H1 (cell line): ENCODE measurements around the gene FGF11. TPM values are rescaled to one million over a fixed set of nuclear protein-coding genes. Genes with fewer than 3 reads are reported as not detected.

Experiments used
- CTCF ChIA-PET: fragments of 300-600 bp; sonication (Branson Sonifier 250); formaldehyde crosslinking; loops from one replicate; lab custom pipeline; 2021; ENCODE audit not compliant: partially characterized antibody; lab: Charles Lee
- POLR2A ChIA-PET: fragments of 300-600 bp; sonication (Branson Sonifier 250); formaldehyde crosslinking; loops from one replicate; lab custom pipeline; 2021; ENCODE audit warnings: inconsistent platforms; ENCODE audit not compliant: partially characterized antibody; lab: Charles Lee
- DNase-seq, 2 experiments: peaks; one replicate each; pipeline versions ENCODE4 v3.0.0 to v3.0.0-alpha.2; 2010 to 2022; ENCODE audit warnings: low spot score in 2 of 2, low read depth in 1 of 2, mixed read lengths in 1 of 2
- FAIRE-seq: peaks from 2 replicates; lab custom pipeline; 2011; peaks lifted over from hg19 to GRCh38; lab: Jason Lieb, UNC
- H2AFZ ChIP-seq: 2 replicates; pipeline ENCODE4 v1.8.1; 2012; ENCODE audit warnings: low read length, inconsistent platforms
- H2AK5ac ChIP-seq: 2 replicates; pipeline ENCODE4 v1.6.1; 2013; ENCODE audit warnings: low read depth, low read length
- H2BK120ac ChIP-seq: replicated peaks from 2 replicates; pipeline ENCODE3; 2013; ENCODE audit warnings: low read depth, low read length, inconsistent platforms
- H2BK12ac ChIP-seq: 2 replicates; pipeline ENCODE4 v1.6.1; 2013; ENCODE audit warnings: low read depth, low read length
- H2BK15ac ChIP-seq: 2 replicates; pipeline ENCODE4 v1.6.1; 2013; ENCODE audit warnings: low read length
- H2BK20ac ChIP-seq: 2 replicates; pipeline ENCODE4 v1.6.1; 2013; ENCODE audit warnings: low read length
- H2BK5ac ChIP-seq: 2 replicates; pipeline ENCODE4 v1.6.1; 2013; ENCODE audit warnings: low read depth, low read length
- H3K14ac ChIP-seq: 2 replicates; pipeline ENCODE4 v1.6.1; 2013; ENCODE audit warnings: inconsistent platforms; ENCODE audit not compliant: insufficient read length
- H3K18ac ChIP-seq: 2 replicates; pipeline ENCODE4 v1.6.1; 2013; ENCODE audit warnings: low read length; ENCODE audit errors: extremely low read depth
- H3K23ac ChIP-seq: 2 replicates; pipeline ENCODE4 v1.6.1; 2013; ENCODE audit warnings: inconsistent platforms; ENCODE audit not compliant: insufficient read length
- H3K23me2 ChIP-seq: 2 replicates; pipeline ENCODE4 v1.6.1; 2013; ENCODE audit warnings: low read depth, low read length
- H3K27ac ChIP-seq: 2 replicates; pipeline ENCODE4 v1.6.1; 2011; ENCODE audit warnings: low read depth, low read length, inconsistent platforms
- H3K27me3 ChIP-seq, 4 experiments: replicated peaks in 1 of 4; 1 replicate in 1 of 4; 2 replicates in 3 of 4; pipeline versions ENCODE4 v1.6.1 to v1.8.1; 2011 to 2013; ENCODE audit warnings: low read length in 3 of 4, mild to moderate bottlenecking in 3 of 4, inconsistent platforms in 2 of 4, mixed read lengths in 2 of 4, moderate library complexity in 1 of 4; ENCODE audit not compliant: control insufficient read depth in 3 of 4, insufficient read depth in 3 of 4; ENCODE audit errors: extremely low read depth in 1 of 4
- H3K36me3 ChIP-seq, 4 experiments: 2 replicates each; pipeline versions ENCODE4 v1.6.1 to v1.8.1; 2011 to 2013; ENCODE audit warnings: mild to moderate bottlenecking in 4 of 4, low read length in 3 of 4, moderate library complexity in 2 of 4, control low read depth in 1 of 4, inconsistent platforms in 1 of 4; ENCODE audit not compliant: insufficient read depth in 4 of 4, control insufficient read depth in 2 of 4
- H3K4ac ChIP-seq: replicated peaks from 2 replicates; pipeline ENCODE3; 2013; ENCODE audit warnings: low read length, low read depth, mixed read lengths, inconsistent platforms; ENCODE audit not compliant: insufficient read length
- H3K4me1 ChIP-seq, 4 experiments: replicated peaks in 1 of 4; 1 replicate in 1 of 4; 2 replicates in 3 of 4; pipeline versions ENCODE4 v1.6.1 to v1.8.1; 2011 to 2013; ENCODE audit warnings: low read length in 3 of 4, inconsistent platforms in 2 of 4, mixed read lengths in 1 of 4; ENCODE audit not compliant: insufficient read depth in 4 of 4, control insufficient read depth in 3 of 4
- H3K4me2 ChIP-seq, 2 experiments: 2 replicates each; pipeline versions ENCODE4 v1.6.1 to v1.8.1; 2011 to 2013; ENCODE audit warnings: low read depth in 2 of 2, low read length in 2 of 2, control low read depth in 1 of 2, inconsistent platforms in 1 of 2, mild to moderate bottlenecking in 1 of 2; ENCODE audit not compliant: insufficient read depth in 1 of 2
- H3K4me3 ChIP-seq, 4 experiments: fragments of 200-600, 300-600 bp in 1 of 4; sonication (generic), shearing (Covaris generic), sonication (Bioruptor Twin) in 1 of 4; 2 replicates each; pipeline versions ENCODE4 v1.5.1 to v1.8.1; 2011 to 2016; ENCODE audit warnings: low read length in 4 of 4, low read depth in 3 of 4, control low read depth in 2 of 4, inconsistent platforms in 2 of 4, mild to moderate bottlenecking in 2 of 4, mixed read lengths in 1 of 4, moderate library complexity in 1 of 4; ENCODE audit not compliant: insufficient read depth in 2 of 4; ENCODE audit errors: extremely low read depth in 1 of 4
- H3K56ac ChIP-seq: replicated peaks from 2 replicates; pipeline ENCODE3; 2013; ENCODE audit warnings: low read depth, mild to moderate bottlenecking, mixed read lengths, low read length, inconsistent platforms; ENCODE audit not compliant: insufficient read length
- H3K79me1 ChIP-seq: 2 replicates; pipeline ENCODE4 v1.6.1; 2013; ENCODE audit warnings: low read depth, low read length, control low read depth
- H3K79me2 ChIP-seq, 2 experiments: 2 replicates each; pipeline versions ENCODE4 v1.6.1 to v1.8.1; 2012 to 2013; ENCODE audit warnings: low read length in 2 of 2, mild to moderate bottlenecking in 2 of 2, inconsistent platforms in 1 of 2; ENCODE audit not compliant: insufficient read depth in 2 of 2, control insufficient read depth in 1 of 2
- H3K9ac ChIP-seq, 4 experiments: replicated peaks in 1 of 4; 1 replicate in 1 of 4; 2 replicates in 3 of 4; pipeline versions ENCODE4 v1.6.1 to v1.8.1; 2011 to 2013; ENCODE audit warnings: low read depth in 3 of 4, low read length in 3 of 4, control low read depth in 2 of 4, mild to moderate bottlenecking in 2 of 4, moderate library complexity in 2 of 4, inconsistent platforms in 1 of 4; ENCODE audit errors: extremely low read depth in 1 of 4
- H3K9me3 ChIP-seq, 2 experiments: 2 replicates each; pipeline versions ENCODE4 v1.6.1 to v1.8.1; 2012 to 2013; ENCODE audit warnings: mild to moderate bottlenecking in 2 of 2, moderate library complexity in 2 of 2, control low read depth in 1 of 2, inconsistent platforms in 1 of 2, low read depth in 1 of 2, low read length in 1 of 2, mixed read lengths in 1 of 2; ENCODE audit not compliant: insufficient read depth in 2 of 2
- H4K20me1 ChIP-seq, 2 experiments: replicated peaks in 1 of 2; 2 replicates each; pipeline versions ENCODE3 to v1.8.1; 2011 to 2013; ENCODE audit warnings: inconsistent platforms in 2 of 2, low read length in 2 of 2, mild to moderate bottlenecking in 1 of 2; ENCODE audit not compliant: insufficient read depth in 2 of 2, control insufficient read depth in 1 of 2
- H4K5ac ChIP-seq: 2 replicates; pipeline ENCODE4 v1.6.1; 2013; ENCODE audit warnings: low read length, low read depth, mixed read lengths, inconsistent platforms; ENCODE audit not compliant: insufficient read length
- H4K8ac ChIP-seq: 2 replicates; pipeline ENCODE4 v1.8.0; 2013; ENCODE audit warnings: mild to moderate bottlenecking, moderate library complexity, low read length, inconsistent platforms; ENCODE audit not compliant: insufficient read depth; ENCODE audit errors: extremely low read depth
- H4K91ac ChIP-seq: replicated peaks from 2 replicates; pipeline ENCODE3; 2013; ENCODE audit warnings: low read length, mixed read lengths, inconsistent platforms; ENCODE audit not compliant: insufficient read length
- GABPA ChIP-seq: IDR thresholded peaks from 2 replicates; pipeline ENCODE4 v1.6.1; 2011; ENCODE audit warnings: mild to moderate bottlenecking, low read length, moderate library complexity, borderline replicate concordance; ENCODE audit not compliant: insufficient read depth
- HDAC2 ChIP-seq, 2 experiments: fragments of 300-600 bp in 1 of 2; sonication (generic) in 1 of 2; IDR thresholded peaks; 2 replicates each; pipeline ENCODE4 v1.6.1; 2011 to 2012; ENCODE audit warnings: low read depth in 2 of 2, low read length in 2 of 2, mild to moderate bottlenecking in 2 of 2, moderate library complexity in 2 of 2, borderline replicate concordance in 1 of 2, inconsistent platforms in 1 of 2
- MAX ChIP-seq: IDR thresholded peaks from 2 replicates; pipeline ENCODE4 v1.6.1; 2012; ENCODE audit warnings: inconsistent platforms
- WGBS, 2 experiments: shearing (Covaris generic) in 1 of 2; methylation state at CpG; one replicate each; pipeline versions ENCODE4 v1.1.6 to v1.1.7; 2013 to 2015; ENCODE audit warnings: low lambda C conversion rate in 2 of 2, mixed read lengths in 2 of 2, inconsistent platforms in 1 of 2, low coverage in 1 of 2, missing lambda C conversion rate in 1 of 2; ENCODE audit not compliant: insufficient replicate concordance in 2 of 2, insufficient coverage in 1 of 2, insufficient read length in 1 of 2; ENCODE audit errors: extremely low coverage in 1 of 2, missing lambda C conversion rate in 1 of 2; 5-methylcytosine and 5-hydroxymethylcytosine counted together
- polyA plus RNA-seq, 7 experiments: library from polyadenylated mRNA; depleted of rRNA in 3 of 7; stranded (reverse) in 5 of 7; unstranded in 2 of 7; fragments of >200 nt in 5 of 7; fragments of 200-250 nt in 2 of 7; gene quantifications; 1 replicate in 5 of 7; 2 replicates in 1 of 7; 4 replicates in 1 of 7; pipeline versions ENCODE4 v1.2.1 to v1.2.3, GENCODE V29; 2011 to 2013; ENCODE audit warnings: missing spikeins in 2 of 7, mixed read lengths in 2 of 7
- total RNA-seq: library from RNA; stranded (reverse); fragmentation: NEBNext Ultra II Directional; extraction: Animal tissue kit (Norgen Biotek cat#: 25700); gene quantifications from 2 replicates; pipeline ENCODE4 v1.2.1, GENCODE V29; 2021

The FGF11 gene
- total and polyA plus RNA-seq, 2 of the 8 experiments (the other 6 are each of a cell fraction or from before 2014, with no cell fraction given) = 11.8 to 26.1 TPM

- H4K91ac ChIP-seq = no peak overlapping the region
- peak overlapping the region; percentile 91 for H3K56ac ChIP-seq
- H3K27ac ChIP-seq = peak overlapping the region; percentile 81; the same call in 1 of the 2 replicates
- H4K20me1 ChIP-seq = peaks cover 0 to 8% of the 10 kb centered on the region in 2 experiments
- H3K27me3 ChIP-seq = no peaks in the 10 kb centered on the region; a peak in 1 of 7 replicates
- no peak overlapping the region for H2AK5ac ChIP-seq
- H2BK20ac ChIP-seq = no peak overlapping the region
- CTCF ChIA-PET = interaction anchor here (0.8 to 3.5 kb wide), 10 partner anchors 8 to 157 kb away, joined by 3 to 26 read pairs (median 5); partner anchors contain the start of genes TMEM102 and TMEM95
- H3K9ac ChIP-seq = peak overlapping the region in 3 of 4 experiments; percentile 19 to 42 (median 34); a peak in 3 of 7 replicates
- H2AFZ ChIP-seq = no peak overlapping the region
- DNase-seq (no peak), FAIRE-seq (no peak)
- peak overlapping the region; percentile 84 to 90 for H3K4me2 ChIP-seq
- no peak overlapping the region for H3K14ac ChIP-seq
- H2BK120ac ChIP-seq = no peak overlapping the region
- TF ChIP-seq GABPA (no peak), HDAC2 (IDR thresholded peaks at IDR 0.05; ENCODE audit: borderline replicate concordance in 1 of 2, low read depth in 2 of 2, low read length in 2 of 2) (peak in 1 of 2 experiments; percentile 84; a peak in 1 of 4 replicates), MAX (0 out of 2 replicates have a peak, but pooled peaks have one; percentile 3)
- 4% methylated on average over 8 of the region's 13 CpGs; no CpG with 5 or more reads in 1 of the 2 experiments for WGBS, 2 experiments
- H3K23ac ChIP-seq = no peak overlapping the region
- H3K36me3 ChIP-seq = peaks cover 0 to 5% (median 1%) of the 10 kb centered on the region in 4 experiments; a peak in 1 of 8 replicates
- POLR2A ChIA-PET = interaction anchor here (0.6 to 8.2 kb wide), 23 partner anchors 10 to 205 kb away, joined by 3 to 66 read pairs (median 4); partner anchors contain the start of genes CHRNB1, FGF11, KCTD11 and PHF23
- H3K4ac ChIP-seq = no peak overlapping the region
- no peaks in the 10 kb centered on the region for H3K9me3 ChIP-seq
- no peak overlapping the region for H2BK12ac ChIP-seq
- H3K79me1 ChIP-seq = peaks cover 5% of the 10 kb centered on the region
- peak overlapping the region; percentile 67 to 94 (median 74) for H3K4me3 ChIP-seq
- H3K23me2 ChIP-seq = peaks cover 15% of the 10 kb centered on the region; the same call in 1 of the 2 replicates
- peak overlapping the region; percentile 96 for H3K18ac ChIP-seq
- peak overlapping the region; percentile 79 for H4K5ac ChIP-seq
- H4K8ac ChIP-seq = no peak overlapping the region
- peaks cover 0 to 8% of the 10 kb centered on the region in 2 experiments; a peak in 1 of 4 replicates for H3K79me2 ChIP-seq
- H3K4me1 ChIP-seq = peaks cover 0 to 15% (median 11%) of the 10 kb centered on the region in 4 experiments; a peak in 5 of 7 replicates
- no peak overlapping the region for H2BK15ac ChIP-seq
- peak overlapping the region; percentile 76 for H2BK5ac ChIP-seq
Measured at GRCh38 chr17:7403727-7403976, 35.7 kb upstream of the FGF11 start.
